HG02973 (cell line): Measurements from ENCODE around the gene CNST.
A peak's percentile ranks its signal among the peaks of the same experiment; 100 is the strongest.
"Not testable (repeated sequence)": the region's sequence is repeated elsewhere in the genome, so short reads cannot be mapped to it uniquely, and the experiment has no call there.

Source experiments
- ATAC-seq: cut with Tn5 transposase; IDR thresholded peaks from one replicate; pipeline ENCODE4 v1.9.1; 2021; ENCODE audit warnings: moderate library complexity; ENCODE audit not compliant: unreplicated experiment

The CNST gene

GRCh38 chr1:246554201-246554600, 12.1 kb upstream of the CNST start:
- no peak for ATAC-seq

- no peak for ATAC-seq
These were observed 8.2 kb upstream of the CNST start for GRCh38 chr1:246558041-246558440.

GRCh38 chr1:246559310-246559709, 6.9 kb upstream of the CNST start:
- ATAC-seq = no peak

- ATAC-seq = not testable (repeated sequence)
These were observed 5.4 kb upstream of the CNST start for GRCh38 chr1:246560833-246561232.

GRCh38 chr1:246564839-246565750, 1.2 kb upstream of the CNST start:
- ATAC-seq = no peak

- no peak for ATAC-seq
These were observed 517 bp upstream of the CNST start for GRCh38 chr1:246565751-246566127.

GRCh38 chr1:246566813-246567645, 773 bp downstream of the CNST start:
- peak; percentile 16 for ATAC-seq

GRCh38 chr1:246567646-246568235, 1.5 kb downstream of the CNST start:
- ATAC-seq = no peak

- ATAC-seq = no peak
These were observed 3.3 kb downstream of the CNST start for GRCh38 chr1:246569248-246570238.

GRCh38 chr1:246571309-246571708, 5.1 kb downstream of the CNST start:
- ATAC-seq = not testable (repeated sequence)

- no peak for ATAC-seq
These were observed 5.7 kb downstream of the CNST start for GRCh38 chr1:246571953-246572352.

GRCh38 chr1:246572785-246573184, 6.5 kb downstream of the CNST start:
- no peak for ATAC-seq

GRCh38 chr1:246573491-246573890, 7.2 kb downstream of the CNST start:
- no peak for ATAC-seq

- no peak for ATAC-seq
These were observed 10.4 kb downstream of the CNST start for GRCh38 chr1:246576709-246577032.

GRCh38 chr1:246577082-246577719, 10.9 kb downstream of the CNST start:
- no peak for ATAC-seq

- no peak for ATAC-seq
These were observed 11.5 kb downstream of the CNST start for GRCh38 chr1:246577720-246578106.

- ATAC-seq = peak; percentile 74
These were observed 13.6 kb downstream of the CNST start for GRCh38 chr1:246579818-246580217.

- ATAC-seq = no peak
These were observed 14.5 kb downstream of the CNST start for GRCh38 chr1:246580497-246581370.
